H1 (cell line): ENCODE measurements around the gene THAP10.

Experiments
- ASH2L ChIP-seq: fragments of 200-600, 300-600 bp; sonication (generic); IDR thresholded peaks from one replicate; pipeline ENCODE4 v1.7.1; 2017; ENCODE audit warnings: low read length
- CHD1 ChIP-seq: IDR thresholded peaks from 2 replicates; pipeline ENCODE4 v1.6.1; 2012; ENCODE audit warnings: low read depth, low read length, improper control_type of control experiment
- CHD2 ChIP-seq: IDR thresholded peaks from 2 replicates; pipeline ENCODE4 v1.6.1; 2012; ENCODE audit warnings: low read length, improper control_type of control experiment
- EP300 ChIP-seq, 2 experiments: IDR thresholded peaks; 1 replicate in 1 of 2; 2 replicates in 1 of 2; pipeline ENCODE4 v1.6.1; 2011 to 2012; ENCODE audit warnings: low read depth in 2 of 2, low read length in 2 of 2, mild to moderate bottlenecking in 2 of 2, borderline replicate concordance in 1 of 2, inconsistent platforms in 1 of 2, moderate library complexity in 1 of 2
- JUND ChIP-seq: IDR thresholded peaks from 2 replicates; pipeline ENCODE4 v1.6.1; 2011; ENCODE audit warnings: mild to moderate bottlenecking, improper control_type of control experiment, low read length
- POLR2A ChIP-seq, 2 experiments: IDR thresholded peaks; 1 replicate in 1 of 2; 2 replicates in 1 of 2; pipeline ENCODE4 v1.6.1; 2011; ENCODE audit warnings: low read depth in 2 of 2, low read length in 2 of 2, mild to moderate bottlenecking in 2 of 2; ENCODE audit errors: control extremely low read depth in 1 of 2
- SIN3A ChIP-seq, 2 experiments: IDR thresholded peaks in 1 of 2; conservative IDR thresholded peaks in 1 of 2; 2 replicates each; pipeline ENCODE4 v1.6.1; 2011 to 2012; ENCODE audit warnings: low read length in 2 of 2, improper control_type of control experiment in 1 of 2, low read depth in 1 of 2, mild to moderate bottlenecking in 1 of 2
- SRF ChIP-seq: IDR thresholded peaks from 2 replicates; pipeline ENCODE4 v1.6.1; 2011; ENCODE audit warnings: mild to moderate bottlenecking, low read depth, low read length, moderate library complexity
- SUZ12 ChIP-seq: fragments of 200-600 bp; sonication (generic); IDR thresholded peaks from 2 replicates; pipeline ENCODE4 v1.6.1; 2012; ENCODE audit warnings: mild to moderate bottlenecking, inconsistent platforms, low read length, moderate library complexity, mixed read lengths
- TF ChIP-seq, protein P1 (sequence below), 3 experiments: IDR thresholded peaks; 1 replicate in 2 of 3; 2 replicates in 1 of 3; pipeline versions ENCODE4 v1.5.1 to v1.6.1; 2011; ENCODE audit warnings: low read length in 3 of 3, mild to moderate bottlenecking in 3 of 3, inconsistent platforms in 2 of 3, low read depth in 1 of 3, moderate library complexity in 1 of 3; ENCODE audit not compliant: insufficient read depth in 1 of 3; ENCODE audit errors: control extremely low read depth in 1 of 3
- TF ChIP-seq, protein P2 (sequence below): IDR thresholded peaks from 2 replicates; pipeline ENCODE4 v1.6.1; 2012; ENCODE audit warnings: inconsistent platforms

DNA sequence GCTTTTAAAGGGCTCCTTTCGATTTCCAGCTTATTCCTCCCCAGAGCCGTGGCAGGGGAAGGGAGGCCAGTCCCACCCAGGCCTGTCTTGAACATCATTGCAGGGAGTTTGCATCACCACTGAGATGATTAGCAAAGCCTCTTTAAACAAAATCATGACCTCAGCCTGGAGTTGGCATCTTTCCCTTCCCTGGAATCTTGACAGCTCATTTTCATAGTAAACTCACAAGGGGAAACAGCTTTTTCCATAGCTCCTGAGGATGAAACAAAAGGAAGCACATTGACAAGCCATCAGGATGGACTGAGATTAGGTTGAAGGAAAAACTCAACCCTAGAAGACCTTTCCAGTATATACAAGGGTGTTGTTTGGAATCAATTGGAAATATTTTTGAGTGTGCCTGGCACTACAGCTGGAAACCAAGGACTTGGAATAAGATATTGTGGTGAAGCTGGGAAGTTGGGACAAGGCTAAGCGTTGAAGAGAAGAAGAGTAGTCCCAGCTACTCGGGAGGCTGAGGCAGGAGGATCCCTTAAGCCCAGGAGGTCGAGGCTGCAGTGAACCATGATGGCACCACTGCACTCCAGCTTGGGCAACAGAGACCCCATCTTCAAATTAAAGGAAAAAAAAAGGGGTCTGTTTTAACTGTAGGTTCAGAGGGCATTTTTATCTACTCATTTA is 35.2 kb downstream of the THAP10 start:
- no peak for TF ChIP-seq SUZ12
- TF ChIP-seq CHD2: no peak
- TF ChIP-seq, protein P1, sequence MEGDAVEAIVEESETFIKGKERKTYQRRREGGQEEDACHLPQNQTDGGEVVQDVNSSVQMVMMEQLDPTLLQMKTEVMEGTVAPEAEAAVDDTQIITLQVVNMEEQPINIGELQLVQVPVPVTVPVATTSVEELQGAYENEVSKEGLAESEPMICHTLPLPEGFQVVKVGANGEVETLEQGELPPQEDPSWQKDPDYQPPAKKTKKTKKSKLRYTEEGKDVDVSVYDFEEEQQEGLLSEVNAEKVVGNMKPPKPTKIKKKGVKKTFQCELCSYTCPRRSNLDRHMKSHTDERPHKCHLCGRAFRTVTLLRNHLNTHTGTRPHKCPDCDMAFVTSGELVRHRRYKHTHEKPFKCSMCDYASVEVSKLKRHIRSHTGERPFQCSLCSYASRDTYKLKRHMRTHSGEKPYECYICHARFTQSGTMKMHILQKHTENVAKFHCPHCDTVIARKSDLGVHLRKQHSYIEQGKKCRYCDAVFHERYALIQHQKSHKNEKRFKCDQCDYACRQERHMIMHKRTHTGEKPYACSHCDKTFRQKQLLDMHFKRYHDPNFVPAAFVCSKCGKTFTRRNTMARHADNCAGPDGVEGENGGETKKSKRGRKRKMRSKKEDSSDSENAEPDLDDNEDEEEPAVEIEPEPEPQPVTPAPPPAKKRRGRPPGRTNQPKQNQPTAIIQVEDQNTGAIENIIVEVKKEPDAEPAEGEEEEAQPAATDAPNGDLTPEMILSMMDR (IDR thresholded peaks at IDR 0.05; ENCODE audit: control extremely low read depth in 1 of 3, insufficient read depth in 1 of 3, low read depth in 1 of 3, low read length in 3 of 3): no peak
- no peak for TF ChIP-seq EP300 (IDR thresholded peaks at IDR 0.05; ENCODE audit: borderline replicate concordance in 1 of 2, low read depth in 2 of 2, low read length in 2 of 2)
- no peak for TF ChIP-seq SRF
- TF ChIP-seq POLR2A (IDR thresholded peaks at IDR 0.05; ENCODE audit: control extremely low read depth in 1 of 2, low read depth in 2 of 2, low read length in 2 of 2): no peak
- TF ChIP-seq, protein P2, sequence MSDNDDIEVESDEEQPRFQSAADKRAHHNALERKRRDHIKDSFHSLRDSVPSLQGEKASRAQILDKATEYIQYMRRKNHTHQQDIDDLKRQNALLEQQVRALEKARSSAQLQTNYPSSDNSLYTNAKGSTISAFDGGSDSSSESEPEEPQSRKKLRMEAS: no peak
- TF ChIP-seq ASH2L: no peak
- no peak for TF ChIP-seq CHD1
- no peak for TF ChIP-seq SIN3A (conservative IDR thresholded peaks at IDR 0.05 in 1 of 2, IDR thresholded peaks at IDR 0.05 in 1 of 2; ENCODE audit: low read depth in 1 of 2, low read length in 2 of 2)
- no peak for TF ChIP-seq JUND
